GM12801 (cell line): ENCODE measurements around the gene MGST2.

Experiments used
- CTCF ChIP-seq: IDR thresholded peaks from one replicate; pipeline ENCODE4 v1.5.1; 2011; ENCODE audit warnings: control low read depth; ENCODE audit not compliant: insufficient read length; ENCODE audit errors: extremely low read depth

The MGST2 gene

GRCh38 chr4:139749835-139750498 lies 84.3 kb downstream of the MGST2 start:
- TF ChIP-seq CTCF, result no peak

GRCh38 chr4:139753686-139754085 lies 88.1 kb downstream of the MGST2 start:
- no peak for TF ChIP-seq CTCF
